Breast epithelium (tissue), 4 donors: ENCODE data around the gene PEMT. TPM values are rescaled to one million over a fixed set of nuclear protein-coding genes. Genes with fewer than 3 reads are reported as not detected.

Experiments used
- DNase-seq, 2 donors: peaks; one replicate each; pipeline ENCODE4 v3.0.0-alpha.2; 2019; ENCODE audit warnings: low spot score in 2 of 2
- H3K27ac ChIP-seq, 2 donors: fragments of 200-600 bp; sonication (generic) in 1 of 2; one replicate each; pipeline ENCODE4 v1.5.1; 2016 to 2019; ENCODE audit warnings: mild to moderate bottlenecking in 1 of 2
- H3K27me3 ChIP-seq, 2 donors: fragments of 200-600 bp; sonication (generic) in 1 of 2; one replicate each; pipeline versions ENCODE4 v1.5.1 to v1.6.0; 2017 to 2019; ENCODE audit warnings: control low read depth in 1 of 2, mild to moderate bottlenecking in 1 of 2
- H3K36me3 ChIP-seq: fragments of 200-600 bp; one replicate; pipeline ENCODE4 v1.5.1; 2019
- H3K4me1 ChIP-seq, 2 donors: fragments of 200-600 bp; sonication (generic); one replicate each; pipeline ENCODE4 v1.5.1; 2016 to 2019; ENCODE audit warnings: control low read depth in 1 of 2
- H3K4me3 ChIP-seq, 3 donors: fragments of 200-600 bp; sonication (generic); 1 replicate in 2 of 3; 2 replicates in 1 of 3; pipeline ENCODE4 v1.5.1; 2016 to 2019; ENCODE audit warnings: mild to moderate bottlenecking in 3 of 3, moderate library complexity in 2 of 3
- H3K9me3 ChIP-seq, 2 donors: fragments of 200-600 bp; sonication (generic) in 1 of 2; one replicate each; pipeline ENCODE4 v1.5.1; 2016 to 2019; ENCODE audit warnings: control low read depth in 1 of 2
- CTCF ChIP-seq, 3 donors: fragments of 450-650 bp; IDR thresholded peaks; one replicate each; pipeline ENCODE4 v1.5.1; 2016 to 2017; ENCODE audit warnings: antibody characterized with exemption in 3 of 3, mild to moderate bottlenecking in 3 of 3, moderate library complexity in 3 of 3
- POLR2A ChIP-seq: fragments of 450-650 bp; IDR thresholded peaks from one replicate; pipeline ENCODE4 v1.6.1; 2016; ENCODE audit warnings: antibody characterized with exemption, mild to moderate bottlenecking, moderate library complexity
- POLR2AphosphoS5 ChIP-seq, 3 donors: sonication (generic); formaldehyde crosslinking; IDR thresholded peaks; one replicate each; pipeline ENCODE4 v1.6.1; 2017; ENCODE audit warnings: antibody characterized with exemption in 3 of 3
- intact Hi-C: fragments of 100-400 bp; cut with DNase I; formaldehyde crosslinking; loops from one replicate; pipeline ENCODE4 v1.15.1; 2023; ENCODE audit warnings: low total_unique reads
- total RNA-seq, 3 donors: library from RNA; depleted of rRNA; stranded (reverse); fragments of >200 nt; gene quantifications; one replicate each; pipeline ENCODE4 v1.1.0, GENCODE V29; 2016

The PEMT gene
- total RNA-seq, 3 donors from 2014 or later = 37.3 to 151 (median 52.4) TPM

- no peaks in the 10 kb centered on the region for H3K4me1 ChIP-seq
- intact Hi-C loops = no loop called here
- TF ChIP-seq POLR2A (no peak), CTCF (IDR thresholded peaks at IDR 0.05) (no peak), POLR2AphosphoS5 (IDR thresholded peaks at IDR 0.05) (no peak)
- peak overlapping the region in 1 of 2 donors; percentile 2 for H3K27ac ChIP-seq
- no peak for DNase-seq
- H3K4me3 ChIP-seq = no peak overlapping the region
- no peaks in the 10 kb centered on the region for H3K36me3 ChIP-seq
- H3K27me3 ChIP-seq = no peaks in the 10 kb centered on the region
- H3K9me3 ChIP-seq = no peaks in the 10 kb centered on the region
These were observed 54.8 kb downstream of the PEMT start for GRCh38 chr17:17536702-17537101.

- TF ChIP-seq CTCF (IDR thresholded peaks at IDR 0.05) (no peak), POLR2AphosphoS5 (IDR thresholded peaks at IDR 0.05) (no peak), POLR2A (no peak)
- DNase-seq = peak; percentile 66 to 80
- Histone ChIP-seq H3K36me3 (no peaks in the 10 kb centered on the region), H3K4me1 (no peaks in the 10 kb centered on the region), H3K27me3 (no peaks in the 10 kb centered on the region), H3K27ac (peak overlapping the region in 1 of 2 donors; percentile 2), H3K4me3 (no peak overlapping the region), H3K9me3 (no peaks in the 10 kb centered on the region)
- intact Hi-C loops = no loop called here
These were observed 55.6 kb downstream of the PEMT start for GRCh38 chr17:17535957-17536356.

- DNase-seq = peak in 1 of 2 donors; percentile 40
- Histone ChIP-seq H3K36me3 (no peaks in the 10 kb centered on the region), H3K9me3 (no peaks in the 10 kb centered on the region), H3K27ac (no peak overlapping the region), H3K27me3 (no peaks in the 10 kb centered on the region), H3K4me3 (no peak overlapping the region), H3K4me1 (no peaks in the 10 kb centered on the region)
- no peak for TF ChIP-seq CTCF (IDR thresholded peaks at IDR 0.05)
- intact Hi-C loops = no loop called here
These were observed 57.5 kb downstream of the PEMT start for GRCh38 chr17:17533901-17534441.

- Histone ChIP-seq H3K4me3 (no peak overlapping the region), H3K9me3 (no peaks in the 10 kb centered on the region), H3K27ac (no peak overlapping the region), H3K36me3 (no peaks in the 10 kb centered on the region), H3K4me1 (no peaks in the 10 kb centered on the region), H3K27me3 (no peaks in the 10 kb centered on the region)
- intact Hi-C loops = no loop called here
- TF ChIP-seq POLR2AphosphoS5 (IDR thresholded peaks at IDR 0.05) = no peak
- no peak for TF ChIP-seq POLR2A
- no peak for TF ChIP-seq CTCF (IDR thresholded peaks at IDR 0.05)
- no peak for DNase-seq
These were observed 58.5 kb downstream of the PEMT start for GRCh38 chr17:17532991-17533390.

- intact Hi-C loops = no loop called here
- H3K9me3 ChIP-seq = no peaks in the 10 kb centered on the region
- TF ChIP-seq CTCF (IDR thresholded peaks at IDR 0.05) = no peak
- no peak for TF ChIP-seq POLR2A
- TF ChIP-seq POLR2AphosphoS5 (IDR thresholded peaks at IDR 0.05) = no peak
- no peak overlapping the region for H3K4me3 ChIP-seq
- no peaks in the 10 kb centered on the region for H3K4me1 ChIP-seq
- H3K27ac ChIP-seq = no peak overlapping the region
- H3K36me3 ChIP-seq = no peaks in the 10 kb centered on the region
- H3K27me3 ChIP-seq = no peaks in the 10 kb centered on the region
- no peak for DNase-seq
These were observed 60.4 kb downstream of the PEMT start for GRCh38 chr17:17531156-17531555.
